ENCODE measurements around the gene ZNF292.
"Not testable (repeated sequence)": the region's sequence is repeated elsewhere in the genome, so short reads cannot be mapped to it uniquely, and the experiment has no call there.

Gene ZNF292

DNA sequence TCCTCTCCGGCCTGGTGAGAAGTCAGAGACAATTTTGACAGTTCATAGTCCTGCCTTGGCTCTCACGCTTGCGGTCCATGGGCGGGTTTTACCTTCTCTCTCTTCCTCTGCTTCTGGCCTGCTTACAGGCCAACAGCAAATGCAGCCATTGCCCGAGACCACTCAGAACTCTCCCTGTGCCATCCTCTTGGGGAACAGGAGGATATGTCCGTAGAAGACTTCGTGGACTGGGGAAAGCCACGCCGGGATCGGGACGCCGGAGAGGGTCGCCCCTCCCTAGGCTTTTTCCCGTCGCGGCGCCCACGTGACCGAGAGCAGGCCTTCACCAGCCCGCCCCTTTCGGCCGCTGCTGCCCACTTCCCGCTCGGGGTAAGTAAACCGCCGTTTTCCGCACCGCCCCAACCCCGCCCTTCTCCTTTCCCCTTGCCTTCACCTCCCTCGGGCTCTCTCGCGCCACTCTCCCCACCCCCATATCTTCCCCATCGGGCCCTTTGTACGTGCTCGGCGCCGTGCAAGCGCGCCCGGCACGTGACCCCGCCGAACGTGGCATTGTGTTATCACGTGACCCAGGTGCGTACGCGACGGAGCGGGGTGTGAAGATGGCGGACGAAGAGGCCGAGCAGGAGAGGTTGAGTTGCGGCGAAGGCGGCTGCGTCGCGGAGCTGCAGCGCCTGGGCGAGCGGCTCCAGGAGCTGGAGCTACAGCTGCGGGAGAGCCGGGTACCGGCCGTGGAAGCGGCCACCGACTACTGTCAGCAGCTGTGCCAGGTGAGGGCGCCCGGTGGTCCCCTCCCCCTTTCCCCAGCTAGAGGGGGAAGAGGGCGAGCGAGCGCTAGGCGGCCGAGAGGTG lies at the start of gene ZNF292:
TSS of gene ZNF292 (plus strand) at position 573 of the 849 bp plus-strand sequence. CDS start at position 600, 27 bp downstream.
- peak within 1 kb of the TSS; percentile 82 for H3K4me3 ChIP-seq (ENCODE audit: low read depth, low read length)
- DNase-seq (ENCODE audit: low read depth), result peak; percentile 94

DNA sequence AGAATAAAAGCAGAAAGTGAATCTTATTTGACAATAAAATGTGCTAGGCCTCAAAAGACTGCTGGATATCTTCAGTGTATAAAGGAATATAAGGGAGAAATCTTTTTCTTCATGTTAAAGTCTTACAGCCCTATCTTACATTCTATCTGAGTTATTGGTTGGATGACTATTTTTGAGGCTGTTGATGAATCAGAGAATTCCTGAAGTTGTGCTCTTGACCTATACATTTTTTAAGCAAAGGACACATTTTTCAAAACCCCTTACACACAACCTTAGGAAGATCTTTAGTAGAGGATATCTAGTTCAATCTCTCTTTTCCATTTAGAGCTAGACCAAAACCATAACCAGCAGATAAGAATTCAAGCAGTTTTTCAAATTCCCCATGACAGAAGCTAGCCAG lies 49.5 kb upstream of the ZNF292 start:
- no peak for DNase-seq (ENCODE audit: low read depth)
- H3K4me3 ChIP-seq (ENCODE audit: low read depth, low read length), result no peak overlapping the region

DNA sequence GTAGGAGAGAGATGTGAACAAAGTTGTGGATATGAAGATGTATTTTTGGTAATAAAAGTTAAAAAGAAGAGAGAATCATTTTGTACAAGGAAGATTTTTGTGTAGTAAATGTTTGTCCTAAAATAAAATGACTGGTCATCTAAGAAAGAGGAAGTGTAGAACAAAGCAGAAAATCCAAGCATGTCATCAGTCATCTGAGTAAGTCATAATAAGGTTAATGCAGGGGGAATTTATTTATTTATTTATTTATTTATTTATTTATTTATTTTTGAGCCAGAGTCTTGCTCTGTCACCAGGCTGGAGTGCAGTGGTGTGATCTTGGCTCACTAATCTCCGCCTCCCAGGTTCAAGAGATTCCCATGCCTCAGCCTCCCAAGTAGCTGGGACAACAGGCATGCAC lies 44.7 kb upstream of the ZNF292 start:
- no peak overlapping the region for H3K4me3 ChIP-seq (ENCODE audit: low read depth, low read length)
- no peak for DNase-seq (ENCODE audit: low read depth)

DNA sequence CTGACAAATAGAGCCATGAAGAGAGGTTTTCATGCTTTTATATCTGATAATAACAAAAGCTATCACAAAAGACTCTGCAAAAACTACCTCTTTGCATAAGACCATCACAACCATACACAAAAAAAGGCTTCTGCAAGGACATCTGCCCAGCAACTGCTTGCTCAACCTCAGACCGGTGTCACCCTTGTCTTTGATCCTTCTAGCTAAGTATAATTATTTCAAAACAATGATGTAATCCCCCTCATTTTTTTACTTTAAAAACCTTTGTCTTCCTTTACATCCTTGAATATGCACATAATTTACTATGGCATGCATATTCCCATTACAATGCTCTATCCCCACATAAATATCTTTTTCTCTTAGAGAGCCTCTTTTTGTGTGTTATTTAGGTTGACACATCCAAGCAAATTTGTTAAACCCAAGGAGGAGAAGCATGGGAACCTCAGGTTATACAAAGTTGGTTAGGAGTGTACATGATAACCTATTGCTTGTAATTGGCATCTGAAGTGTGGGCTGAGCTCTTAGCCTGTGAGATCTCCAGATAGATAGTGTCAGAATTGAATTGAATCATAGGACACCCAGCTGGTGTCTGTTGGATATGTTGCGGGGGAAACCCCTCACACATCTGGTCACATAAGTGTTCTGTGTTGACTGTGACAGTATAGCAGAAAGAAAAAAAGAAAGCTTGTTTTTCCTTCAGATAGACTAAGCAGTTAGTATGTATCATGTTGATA lies 39.8 kb upstream of the ZNF292 start:
- DNase-seq (ENCODE audit: low read depth), result no peak
- H3K4me3 ChIP-seq (ENCODE audit: low read depth, low read length), result no peak overlapping the region

DNA sequence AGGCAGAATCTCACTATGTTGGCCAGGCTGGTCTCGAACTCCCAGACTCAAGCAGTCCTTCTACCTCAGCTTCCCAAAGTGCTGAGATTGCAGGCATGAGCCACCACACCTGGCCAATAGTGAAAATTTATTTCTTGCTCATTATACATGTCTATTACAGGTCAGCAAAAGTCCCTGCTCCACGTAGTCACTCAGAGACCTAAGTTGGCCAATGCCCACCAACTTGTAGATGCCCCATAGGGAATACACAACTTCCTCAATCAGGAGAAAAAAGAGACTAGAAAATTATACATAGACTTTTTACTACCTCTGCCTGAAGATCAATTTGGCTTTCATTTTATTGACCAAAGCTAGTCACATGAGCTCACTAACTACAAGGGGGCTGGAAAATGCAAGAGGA lies 38.4 kb upstream of the ZNF292 start:
- DNase-seq (ENCODE audit: low read depth), result no peak
- no peak overlapping the region for H3K4me3 ChIP-seq (ENCODE audit: low read depth, low read length)

DNA sequence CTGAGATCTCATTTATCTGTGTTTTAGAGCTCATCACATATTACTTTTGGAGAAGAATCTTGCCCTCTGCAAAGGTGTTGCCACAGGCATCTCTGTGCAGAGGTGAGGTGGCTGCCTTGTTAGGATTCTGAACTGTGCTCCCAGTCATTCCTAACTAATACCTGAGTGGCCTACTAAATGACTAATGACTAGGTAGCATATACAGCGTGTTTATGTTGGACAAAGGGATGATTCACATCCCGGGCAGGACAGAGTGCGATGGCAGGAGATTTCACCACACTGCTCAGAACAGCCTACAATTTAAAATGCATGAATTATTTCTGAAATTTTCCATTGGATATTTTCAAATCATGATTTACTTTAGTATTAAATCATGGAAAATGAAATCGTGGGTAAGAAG lies 37.3 kb upstream of the ZNF292 start:
- no peak overlapping the region for H3K4me3 ChIP-seq (ENCODE audit: low read depth, low read length)
- no peak for DNase-seq (ENCODE audit: low read depth)

GRCh38 chr6:87122477-87122876 lies 32.9 kb upstream of the ZNF292 start:
- no peak for DNase-seq (ENCODE audit: low read depth)
- no peak overlapping the region for H3K4me3 ChIP-seq (ENCODE audit: low read depth, low read length)

GRCh38 chr6:87124074-87124473 lies 31.3 kb upstream of the ZNF292 start:
- DNase-seq (ENCODE audit: low read depth), result no peak
- H3K4me3 ChIP-seq (ENCODE audit: low read depth, low read length), result no peak overlapping the region

DNA sequence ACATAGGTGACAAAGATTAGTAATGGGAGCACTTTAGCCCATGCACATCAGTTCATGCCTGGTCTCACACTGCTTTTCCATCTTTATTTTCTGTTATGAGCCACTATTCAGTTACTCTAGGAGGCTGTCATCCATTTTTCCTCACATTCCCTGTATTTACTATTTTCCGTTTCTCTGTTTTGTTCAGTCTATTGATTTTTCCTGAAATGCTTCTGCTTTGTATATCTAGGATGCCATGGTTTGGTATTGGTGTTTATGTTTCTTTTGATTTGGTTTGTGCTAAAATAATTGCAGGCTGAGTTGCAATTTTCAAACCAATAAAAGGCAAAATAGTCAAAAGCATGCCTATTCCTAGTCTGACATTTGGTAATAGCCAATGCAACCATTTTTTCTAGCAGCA lies 28.9 kb upstream of the ZNF292 start:
- no peak overlapping the region for H3K4me3 ChIP-seq (ENCODE audit: low read depth, low read length)
- DNase-seq (ENCODE audit: low read depth), result no peak

- no peak overlapping the region for H3K4me3 ChIP-seq (ENCODE audit: low read depth, low read length)
- DNase-seq (ENCODE audit: low read depth), result no peak
Observed at GRCh38 chr6:87127737-87128136, 27.6 kb upstream of the ZNF292 start.

DNA sequence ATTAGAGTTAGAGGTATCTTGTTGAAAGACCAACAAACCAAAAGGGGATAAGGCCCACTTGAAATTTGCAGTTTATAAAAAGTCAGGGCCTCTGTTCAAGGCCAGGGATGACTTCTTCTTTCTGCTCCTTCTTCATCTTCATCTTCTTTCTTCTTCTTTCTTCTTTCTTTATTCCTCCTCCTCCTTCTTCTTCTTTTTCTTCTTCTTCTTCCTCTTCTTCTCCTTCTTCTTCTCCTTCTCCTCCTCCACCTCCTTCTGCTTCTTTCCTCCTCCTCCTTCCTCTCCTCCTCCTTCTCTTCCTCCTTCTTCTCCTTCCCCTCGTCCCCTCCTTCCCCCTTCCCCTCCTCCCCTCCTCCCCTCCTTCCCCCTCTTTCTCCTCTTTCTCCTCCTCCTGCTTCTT lies 18.4 kb upstream of the ZNF292 start:
- H3K4me3 ChIP-seq (ENCODE audit: low read depth, low read length), result no peak overlapping the region
- no peak for DNase-seq (ENCODE audit: low read depth)

GRCh38 chr6:87139236-87139635 lies 16.1 kb upstream of the ZNF292 start:
- H3K4me3 ChIP-seq (ENCODE audit: low read depth, low read length), result no peak overlapping the region
- DNase-seq (ENCODE audit: low read depth), result no peak

DNA sequence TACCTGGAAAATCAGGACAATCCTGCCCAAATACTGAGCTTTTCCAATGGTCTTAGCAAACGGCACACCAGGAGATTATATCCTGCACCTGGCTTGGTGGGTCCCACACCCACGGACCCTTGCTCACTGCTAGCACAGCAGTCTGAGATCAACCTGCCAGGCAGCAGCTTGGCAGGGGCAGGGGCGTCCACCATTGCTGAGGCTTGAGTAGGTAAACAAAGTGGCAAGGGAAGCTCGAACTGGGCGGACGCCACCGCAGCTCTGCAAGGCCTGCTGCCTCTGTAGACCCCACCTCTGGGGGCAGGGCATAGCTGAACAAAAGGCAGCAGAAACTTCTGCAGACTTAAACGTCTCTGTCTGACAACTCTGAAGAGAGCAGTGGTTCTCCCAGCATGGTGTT lies 15.4 kb upstream of the ZNF292 start:
- H3K4me3 ChIP-seq (ENCODE audit: low read depth, low read length); DNase-seq (ENCODE audit: low read depth): not testable (repeated sequence)

DNA sequence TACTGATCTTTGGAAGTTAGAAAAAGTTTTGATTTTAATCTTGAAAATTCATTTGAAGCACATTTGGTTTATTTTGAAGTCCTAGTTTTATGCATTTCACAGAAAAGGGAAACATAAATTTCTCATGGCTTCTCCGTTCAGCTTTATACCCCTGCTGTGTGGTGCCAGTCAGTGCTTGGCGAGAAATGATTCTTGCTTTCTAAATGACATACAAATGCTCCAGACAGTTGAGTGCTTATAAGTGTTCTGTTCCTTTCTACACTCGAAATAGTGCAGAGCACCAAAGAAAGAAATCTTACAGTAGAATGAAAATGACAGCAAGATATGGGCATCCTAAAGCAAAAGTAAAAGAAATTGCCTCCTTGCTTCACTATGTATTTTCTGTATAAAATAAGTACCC lies 9.0 kb upstream of the ZNF292 start:
- H3K4me3 ChIP-seq (ENCODE audit: low read depth, low read length), result no peak overlapping the region
- DNase-seq (ENCODE audit: low read depth), result no peak

DNA sequence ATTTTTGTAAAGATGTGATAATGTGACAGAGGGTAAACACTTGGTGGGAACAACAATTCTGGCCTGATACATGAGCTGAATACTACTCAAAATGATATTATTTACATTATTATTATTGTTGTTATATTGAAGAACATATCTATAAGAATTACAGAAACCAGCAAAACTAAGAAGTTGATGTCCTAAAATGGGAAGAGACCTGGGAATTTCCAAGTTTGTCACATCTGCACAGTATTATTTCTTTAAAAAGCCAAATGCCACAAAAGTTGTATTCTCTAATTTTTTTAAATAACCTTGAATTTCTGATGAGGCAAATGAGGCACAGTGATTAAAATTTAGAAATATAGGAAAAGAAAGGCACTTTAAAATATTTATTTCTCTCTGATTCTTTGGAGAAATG lies 5.0 kb upstream of the ZNF292 start:
- no peak overlapping the region for H3K4me3 ChIP-seq (ENCODE audit: low read depth, low read length)
- DNase-seq (ENCODE audit: low read depth), result no peak

DNA sequence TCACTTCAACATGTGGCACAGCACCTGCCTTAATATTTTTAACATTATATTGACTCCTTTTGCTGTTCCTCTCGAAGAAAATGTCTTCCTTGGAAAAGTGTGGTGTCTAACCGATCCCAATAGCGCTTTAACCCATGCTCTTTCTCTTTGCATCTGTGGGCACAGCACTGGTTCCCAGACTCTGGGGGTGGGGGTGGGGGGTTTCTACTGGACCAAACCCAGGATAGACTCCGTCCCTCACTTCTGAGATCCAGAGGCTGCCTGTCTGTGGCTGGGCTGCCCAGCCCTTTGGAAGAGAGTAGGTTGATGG lies 3.9 kb upstream of the ZNF292 start:
- DNase-seq (ENCODE audit: low read depth), result no peak
- peak overlapping the region; percentile 47 for H3K4me3 ChIP-seq (ENCODE audit: low read depth, low read length)

GRCh38 chr6:87151781-87152525 lies 3.4 kb upstream of the ZNF292 start:
- no peak for DNase-seq (ENCODE audit: low read depth)
- peak overlapping the region; percentile 47 for H3K4me3 ChIP-seq (ENCODE audit: low read depth, low read length)

DNA sequence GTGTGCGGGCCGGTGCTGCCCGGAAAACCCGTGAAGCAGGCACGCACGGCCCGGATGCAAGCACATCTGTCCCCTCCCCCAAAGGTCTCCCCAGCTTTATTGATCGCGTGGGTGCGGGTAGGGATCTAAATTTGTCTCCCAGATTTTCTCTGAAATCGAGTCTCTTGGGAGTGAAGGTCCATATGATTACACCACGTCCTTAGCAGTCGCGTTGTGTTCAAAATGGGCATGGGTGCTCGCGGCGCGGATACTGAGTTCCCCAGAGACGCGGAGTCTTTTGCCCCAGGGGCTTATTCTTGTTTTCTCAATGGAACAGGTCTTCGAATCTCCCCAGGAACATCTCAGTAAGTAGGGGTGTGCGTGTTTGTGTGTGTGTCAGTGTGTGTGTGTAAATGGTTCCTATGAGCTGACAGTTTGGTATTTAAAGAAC lies 2.8 kb upstream of the ZNF292 start:
- H3K4me3 ChIP-seq (ENCODE audit: low read depth, low read length), result peak overlapping the region; percentile 47
- DNase-seq (ENCODE audit: low read depth), result no peak

DNA sequence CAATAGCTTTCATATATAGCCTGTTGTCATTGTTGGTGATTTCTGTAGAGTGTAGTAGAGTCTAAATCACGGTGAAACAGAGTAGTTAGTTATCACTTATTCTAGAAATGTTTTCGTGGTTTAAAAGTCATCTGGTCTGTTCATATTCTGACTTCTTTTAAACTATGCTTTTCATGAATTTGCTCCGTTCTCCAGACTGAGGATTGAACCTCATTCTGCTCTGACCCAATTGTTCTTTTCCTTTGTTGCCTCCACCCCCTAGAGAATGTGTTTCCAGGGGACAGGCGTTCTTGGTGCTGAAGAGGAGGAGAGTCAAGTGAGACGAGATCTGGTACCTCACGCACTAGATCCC lies 748 bp upstream of the ZNF292 start:
- peak overlapping the region; percentile 82 for H3K4me3 ChIP-seq (ENCODE audit: low read depth, low read length)
- no peak for DNase-seq (ENCODE audit: low read depth)
